RPMI7951 (cell line): ENCODE measurements around the gene ZYG11A. TPM values are rescaled to one million over a fixed set of nuclear protein-coding genes. Genes with fewer than 3 reads are reported as not detected.

Experiments
- DNase-seq: peaks from one replicate; pipeline ENCODE4 v3.0.0-alpha.2; 2012; ENCODE audit warnings: low read depth
- total RNA-seq: library from RNA; depleted of rRNA; stranded (reverse); fragments of >200 nt; shearing (Covaris generic); gene quantifications from 2 replicates; pipeline ENCODE4 v1.2.3, GENCODE V29; 2014

ZYG11A gene
- total RNA-seq, 1 experiment from 2014 or later, result 0.96 TPM

DNA sequence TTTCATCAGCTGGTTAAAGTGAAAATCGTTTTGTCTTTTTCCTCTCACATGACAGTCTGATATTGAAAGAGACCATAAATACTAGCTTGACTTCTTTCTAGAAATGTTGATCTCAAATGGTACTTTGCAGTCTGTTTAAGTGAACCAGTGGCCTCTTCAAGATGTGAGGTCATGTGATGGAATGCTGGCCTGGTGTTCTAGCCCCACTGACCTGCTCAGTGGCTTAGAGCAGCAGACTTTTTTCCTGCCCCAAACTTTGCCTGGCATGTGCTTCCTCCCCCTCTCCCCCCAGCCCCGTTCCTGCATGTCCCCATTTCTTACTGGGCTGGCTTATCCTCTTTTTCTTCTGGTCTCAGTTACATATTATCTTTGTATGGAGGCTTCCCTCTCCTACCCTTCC, 34.3 kb downstream of the ZYG11A start:
- DNase-seq, result no peak

DNA sequence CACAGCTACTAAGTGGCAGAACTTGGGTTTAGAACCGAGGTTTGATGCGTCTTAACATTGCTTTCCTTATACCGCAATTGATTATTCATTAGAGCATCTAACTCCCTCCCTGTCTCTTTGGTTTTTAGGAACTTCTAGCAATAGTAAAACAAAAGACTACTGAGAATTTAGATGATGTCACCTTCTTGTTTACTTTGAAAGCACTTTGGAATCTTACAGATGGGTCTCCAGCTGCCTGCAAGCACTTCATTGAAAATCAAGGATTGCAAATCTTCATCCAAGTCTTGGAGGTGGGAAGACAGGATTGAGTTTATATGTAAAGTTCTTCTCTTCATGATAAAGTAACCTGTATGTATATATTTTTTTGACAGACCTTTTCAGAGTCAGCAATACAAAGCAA, 35.0 kb downstream of the ZYG11A start:
- DNase-seq, result no peak

DNA sequence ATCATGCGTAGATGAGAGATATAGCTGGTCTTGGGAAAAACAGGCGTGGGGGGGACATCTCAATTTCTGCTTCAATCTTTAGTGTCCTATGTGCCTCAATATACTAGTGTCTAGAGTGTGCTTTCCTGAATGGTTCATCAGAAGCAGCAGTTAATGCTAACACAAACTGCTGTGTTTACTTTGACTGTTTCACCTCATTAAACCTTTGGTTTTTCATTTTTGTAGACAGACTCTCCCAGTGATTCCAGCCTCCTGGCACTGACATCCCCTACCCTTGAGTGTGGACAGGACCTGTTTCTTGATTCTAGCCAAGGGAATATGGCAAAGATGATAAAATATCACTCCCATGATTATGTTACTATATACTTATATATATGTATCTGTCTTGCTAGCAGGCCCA, 37.6 kb downstream of the ZYG11A start:
- DNase-seq, result no peak

DNA sequence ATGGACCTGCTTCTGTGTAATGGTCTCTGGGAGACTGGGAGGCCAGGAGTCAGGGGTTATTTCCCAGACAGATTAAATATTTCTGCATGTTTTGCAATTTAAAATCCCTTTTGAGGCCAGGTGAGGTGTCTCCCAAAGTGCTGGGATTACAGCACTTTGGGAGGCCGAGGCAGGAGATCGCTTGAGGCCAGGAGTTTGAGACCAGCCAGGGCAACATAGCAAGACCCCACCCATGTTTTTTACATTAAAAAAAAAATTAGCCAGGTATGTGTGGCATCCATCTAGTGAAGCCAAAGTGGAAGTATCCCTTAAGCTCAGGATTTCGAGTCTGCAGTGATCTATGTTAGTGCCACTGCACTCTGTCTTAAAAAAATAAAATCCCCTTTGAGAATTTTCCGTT, 44.9 kb downstream of the ZYG11A start:
- no peak for DNase-seq

DNA sequence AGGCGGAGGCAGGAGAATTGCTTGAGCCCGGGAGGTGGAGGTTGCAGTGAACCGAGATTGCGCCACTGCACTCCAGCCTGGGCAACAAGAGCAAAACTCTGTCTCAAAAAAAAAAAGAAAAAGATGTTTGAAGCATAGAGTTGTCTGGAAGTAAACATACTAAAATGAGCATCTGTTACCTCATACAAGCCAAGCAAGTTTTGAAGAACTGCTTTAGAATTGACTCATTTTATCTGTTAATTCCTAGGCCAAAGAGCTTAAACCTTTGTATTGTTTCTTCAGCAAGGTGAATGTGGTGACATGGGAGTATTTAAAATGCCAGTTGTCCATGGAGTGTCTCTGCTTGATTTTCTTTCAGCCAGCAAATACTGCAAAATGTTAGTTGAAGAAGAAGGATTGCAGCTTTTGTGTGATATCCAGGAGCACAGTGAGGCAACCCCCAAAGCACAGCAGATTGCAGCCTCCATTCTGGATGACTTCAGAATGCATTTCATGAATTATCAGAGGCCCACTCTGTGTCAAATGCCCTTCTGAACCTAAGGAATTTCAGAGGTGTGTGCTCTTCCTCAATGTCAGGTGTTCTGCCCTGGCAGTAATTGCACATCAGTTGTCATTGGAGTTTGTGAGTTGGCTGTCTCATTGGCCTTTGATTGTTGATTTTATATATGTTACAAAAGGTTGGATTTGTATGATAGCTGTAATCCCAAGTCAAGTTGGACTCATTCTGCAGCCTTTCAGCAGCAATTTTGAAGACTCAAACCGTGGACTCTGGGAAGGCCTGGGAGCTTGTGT, 50.1 kb downstream of the ZYG11A start:
- no peak for DNase-seq

DNA sequence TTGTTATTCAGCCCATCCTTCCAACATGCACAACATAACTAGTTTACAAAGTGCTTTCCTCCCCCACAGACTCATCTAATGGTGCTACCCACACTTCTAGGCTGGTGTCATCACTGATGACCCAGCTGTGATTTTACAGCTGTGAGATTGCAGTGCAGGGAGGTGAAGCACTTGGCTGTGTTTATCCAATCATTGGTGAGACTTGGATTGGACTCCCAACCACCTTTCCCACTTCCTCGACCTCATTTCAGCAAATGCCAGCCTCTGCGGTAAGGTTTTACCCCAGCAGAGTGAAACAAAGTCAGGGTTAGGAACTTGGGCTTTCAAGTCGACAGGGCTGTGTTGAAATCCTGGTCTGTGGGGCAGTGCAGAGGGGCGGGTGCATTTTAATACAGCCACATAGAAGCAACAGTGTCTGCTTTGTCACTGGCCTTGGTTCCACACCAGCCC, 56.9 kb downstream of the ZYG11A start:
- DNase-seq, result no peak

DNA sequence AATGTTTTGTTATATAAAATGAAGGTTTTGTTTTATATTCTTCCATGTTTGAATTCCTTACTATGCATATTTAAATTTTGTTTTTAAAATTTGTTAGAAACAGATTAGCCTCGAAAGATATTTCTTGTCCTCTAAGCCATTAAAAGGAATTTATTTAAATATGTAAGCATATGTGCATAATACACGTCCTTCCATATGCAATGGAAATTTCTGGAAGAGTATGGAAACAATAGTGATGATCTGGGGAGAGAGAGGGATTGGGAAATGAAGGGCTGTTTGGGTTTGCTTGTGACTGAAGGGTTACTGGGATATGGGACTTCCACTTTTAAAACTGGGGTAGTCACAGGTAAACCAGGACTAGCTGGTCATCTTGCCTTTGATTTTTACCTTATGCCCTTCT, 57.8 kb downstream of the ZYG11A start:
- DNase-seq, result no peak

DNA sequence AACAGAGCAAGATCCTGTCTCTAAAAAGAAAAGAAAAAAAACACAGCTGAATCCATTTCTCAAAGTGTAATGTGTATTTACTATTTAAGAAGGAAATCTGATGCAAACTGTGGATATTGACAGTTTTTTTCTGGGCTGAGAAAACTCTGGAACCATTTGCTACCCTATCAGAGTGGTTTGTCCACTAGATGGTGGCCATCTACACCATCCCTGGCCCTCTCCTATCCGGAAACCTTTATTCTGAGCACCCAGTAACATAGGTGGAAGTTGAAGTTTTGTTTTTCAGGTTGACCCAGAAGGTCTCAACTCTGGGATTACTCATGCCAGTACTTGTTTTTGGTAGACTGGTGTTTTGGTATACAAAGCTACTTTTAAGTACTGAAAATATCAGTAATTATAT, 58.8 kb downstream of the ZYG11A start:
- no peak for DNase-seq

DNA sequence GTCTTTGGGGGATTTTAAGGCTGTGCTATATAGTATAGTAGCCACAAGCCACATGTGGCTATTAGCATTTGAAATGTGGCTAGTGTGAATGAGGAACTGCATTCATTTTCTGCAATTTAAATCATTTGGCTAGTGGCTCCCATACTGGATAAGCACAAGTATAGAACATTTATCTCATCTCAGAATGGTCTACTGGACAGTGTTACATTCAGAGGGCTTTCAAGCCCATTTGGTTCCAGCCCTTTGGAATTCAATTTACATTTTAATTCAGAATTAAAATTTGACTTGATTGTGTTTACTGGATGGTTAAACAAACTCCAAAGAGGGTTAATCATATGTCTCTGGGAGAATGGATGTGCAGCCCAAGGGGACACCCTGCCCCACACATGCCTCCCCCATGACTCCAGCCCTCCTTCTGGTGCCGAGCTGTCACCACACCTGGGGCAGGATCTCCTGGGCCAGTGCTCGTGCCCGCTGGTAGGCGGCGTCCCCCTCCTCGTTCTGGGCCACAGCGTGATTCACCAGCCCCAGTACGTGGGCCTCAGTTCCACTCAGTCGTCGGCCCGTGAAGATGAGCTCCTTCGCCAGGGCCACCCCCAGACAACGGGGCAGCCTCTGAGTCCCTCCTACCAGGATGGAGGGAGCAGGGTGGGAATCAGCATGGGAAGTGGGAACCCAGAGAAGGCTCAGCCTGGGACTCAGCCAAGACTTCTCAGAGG, 61.8 kb downstream of the ZYG11A start:
- no peak for DNase-seq

DNA sequence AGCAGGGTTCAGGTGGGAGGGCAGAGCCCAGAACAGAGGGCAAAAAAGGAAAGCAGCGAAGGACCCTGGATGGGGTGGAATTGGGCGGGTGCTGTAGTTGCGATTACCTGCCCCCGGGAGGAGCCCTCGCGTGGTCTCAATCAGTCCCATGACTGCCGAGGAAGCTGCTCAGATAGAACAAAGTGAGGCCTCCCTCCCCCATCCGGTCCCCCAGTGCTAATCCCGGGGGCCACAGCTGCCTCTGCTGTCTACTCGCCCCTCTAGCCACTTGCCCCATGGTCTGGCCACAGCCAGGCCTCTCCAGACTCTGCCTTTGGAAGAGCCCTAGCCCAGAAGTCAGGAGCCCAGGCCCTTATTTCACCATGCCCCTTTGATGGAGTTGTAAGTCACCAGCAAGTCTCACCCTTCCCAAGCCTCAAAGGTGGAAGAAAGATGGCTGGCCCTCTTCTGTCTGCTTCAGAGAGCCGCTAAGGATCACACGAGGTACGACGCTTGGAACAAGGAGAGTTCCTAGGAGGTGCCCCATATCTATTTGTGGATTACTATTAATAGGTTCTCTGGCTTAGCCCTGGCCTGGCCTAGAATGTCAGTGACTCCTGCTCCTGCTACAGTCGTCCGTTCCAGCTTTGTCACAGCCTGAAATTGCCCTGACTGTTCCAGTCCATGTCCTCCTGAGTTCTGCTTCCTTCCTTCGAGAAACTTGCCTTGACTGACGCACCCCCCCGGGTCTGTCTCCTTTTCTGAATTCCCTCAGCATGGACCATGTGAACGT, 62.6 kb downstream of the ZYG11A start:
- DNase-seq, result no peak

DNA sequence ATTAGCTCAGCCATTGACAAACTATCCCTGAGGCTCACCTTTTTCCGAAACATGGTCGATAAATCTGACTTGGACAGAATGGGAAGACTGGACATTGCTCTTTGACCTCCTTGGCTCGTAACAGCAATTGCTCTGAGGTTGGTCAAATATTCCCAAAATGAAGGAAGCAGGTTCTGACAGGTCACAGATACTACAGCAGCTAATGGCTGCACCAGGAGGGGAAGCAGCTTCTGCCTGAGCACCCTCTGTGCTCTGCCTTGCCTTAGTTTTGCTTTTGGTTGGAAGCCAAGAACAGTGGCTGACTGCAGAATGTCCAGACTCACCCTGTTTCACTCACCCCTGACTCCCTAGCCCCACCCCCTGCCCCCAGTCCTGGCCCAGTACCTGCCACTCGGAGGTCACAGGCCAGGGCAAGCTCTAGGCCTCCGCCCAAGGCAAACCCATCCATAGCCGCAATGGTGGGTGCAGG, 63.6 kb downstream of the ZYG11A start:
- no peak for DNase-seq

DNA sequence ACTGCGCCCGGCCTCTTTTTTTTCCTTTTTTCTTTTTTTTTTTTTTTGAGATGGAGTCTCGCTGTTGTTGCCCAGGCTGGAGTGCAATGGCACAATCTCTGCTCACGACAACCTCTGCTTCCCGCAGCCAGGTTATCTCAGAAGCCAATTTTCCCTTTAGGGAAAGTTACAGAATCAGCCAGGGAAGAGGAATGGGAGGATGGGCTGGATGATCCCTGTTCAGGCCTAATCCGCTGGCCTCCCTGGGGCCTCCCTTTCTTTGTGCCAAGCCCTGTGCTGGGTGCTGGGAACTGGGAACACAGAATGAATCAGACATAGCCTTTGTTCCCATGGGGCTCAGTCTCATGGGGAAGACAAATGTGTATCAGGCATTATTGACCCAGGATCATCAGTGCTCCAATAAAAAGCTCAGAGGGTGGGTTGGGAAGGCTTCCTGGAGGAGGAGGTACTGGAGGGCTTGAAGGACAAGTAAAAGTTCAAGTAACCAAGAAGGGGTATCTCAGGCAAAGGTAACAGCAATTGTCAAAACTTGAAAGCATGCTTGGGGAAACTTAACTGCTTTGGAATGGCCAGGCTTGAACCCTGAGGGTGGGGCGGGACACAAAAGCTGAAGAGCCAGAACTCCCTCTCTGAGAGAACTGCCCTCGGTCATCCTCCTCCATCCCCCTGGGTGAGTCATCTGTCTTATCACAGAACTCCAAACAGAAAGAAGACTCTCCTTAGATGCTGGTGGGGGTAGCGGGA, 64.7 kb downstream of the ZYG11A start:
- peak; percentile 15 for DNase-seq

DNA sequence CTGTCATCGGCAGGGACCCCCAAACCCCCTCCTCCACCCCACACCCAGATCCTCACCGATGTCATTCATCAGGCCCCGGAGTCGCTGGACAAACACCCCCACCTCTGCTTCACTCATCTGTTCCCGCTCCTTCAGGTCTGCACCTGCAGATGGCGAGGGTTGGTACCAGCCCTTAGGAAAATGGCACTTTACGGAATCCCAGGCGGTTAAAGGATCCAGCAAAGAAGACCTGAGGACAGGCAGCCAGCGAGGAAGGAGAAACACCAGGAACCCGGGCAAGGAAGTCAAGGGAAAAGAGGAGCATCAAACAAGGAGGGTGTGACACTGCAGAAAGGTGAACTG, 65.2 kb downstream of the ZYG11A start:
- DNase-seq, result no peak

DNA sequence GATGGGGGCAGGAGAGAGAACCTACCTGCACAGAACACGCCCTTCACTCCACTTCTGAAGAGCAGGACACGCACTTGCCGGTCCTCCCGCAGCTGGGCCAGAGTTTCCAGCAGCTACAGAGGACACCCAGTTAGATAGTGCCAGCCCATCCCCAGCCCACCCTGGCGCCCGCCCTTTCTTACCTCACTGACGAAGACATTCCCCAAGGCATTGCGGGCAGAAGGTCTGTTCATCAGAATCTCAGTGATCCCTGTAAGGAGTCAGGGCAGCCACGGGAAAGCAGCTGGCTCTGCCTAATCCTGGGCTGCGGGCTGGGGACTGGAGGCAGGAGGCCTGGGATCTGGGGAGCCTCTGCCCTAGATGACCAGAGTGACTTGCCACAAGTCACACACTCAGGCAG, 69.0 kb downstream of the ZYG11A start:
- DNase-seq, result no peak

DNA sequence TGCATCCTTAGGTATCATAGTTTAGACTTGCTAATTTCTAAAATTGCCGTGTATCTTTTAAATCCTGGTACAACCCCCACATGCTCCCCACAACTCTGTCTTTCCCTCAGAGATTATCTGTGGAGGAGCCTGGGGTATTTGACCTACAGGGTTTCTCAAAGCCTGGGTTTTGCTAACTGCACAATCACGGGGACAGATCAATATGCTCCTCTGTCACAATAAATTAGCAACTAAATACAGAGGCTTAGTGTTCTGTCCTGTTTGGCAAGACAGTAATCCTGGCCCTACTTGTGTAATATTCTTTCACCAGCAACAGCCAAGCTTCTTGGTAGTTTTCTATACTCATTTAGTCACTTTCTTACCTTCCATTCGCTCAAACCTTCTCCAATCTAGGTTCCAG, 70.5 kb downstream of the ZYG11A start:
- DNase-seq, result no peak

DNA sequence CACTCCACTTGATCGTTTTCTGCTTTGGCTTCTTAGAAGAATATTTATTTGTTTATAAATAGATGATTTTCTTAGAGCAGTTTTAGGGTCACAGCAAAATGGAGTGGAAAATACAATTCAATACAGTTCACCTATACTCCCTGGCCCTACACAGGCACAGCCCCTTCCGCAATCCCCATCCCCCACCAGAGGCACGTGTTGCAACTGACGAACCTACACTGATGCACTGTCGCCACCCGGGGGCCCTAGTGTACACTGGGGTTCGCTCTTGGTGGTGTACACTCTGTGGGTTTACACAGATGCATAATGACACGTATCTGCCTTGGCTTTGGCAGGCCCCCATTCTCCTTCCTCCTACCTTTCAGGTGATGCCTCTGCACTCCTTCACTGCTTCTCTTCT, 71.0 kb downstream of the ZYG11A start:
- no peak for DNase-seq

DNA sequence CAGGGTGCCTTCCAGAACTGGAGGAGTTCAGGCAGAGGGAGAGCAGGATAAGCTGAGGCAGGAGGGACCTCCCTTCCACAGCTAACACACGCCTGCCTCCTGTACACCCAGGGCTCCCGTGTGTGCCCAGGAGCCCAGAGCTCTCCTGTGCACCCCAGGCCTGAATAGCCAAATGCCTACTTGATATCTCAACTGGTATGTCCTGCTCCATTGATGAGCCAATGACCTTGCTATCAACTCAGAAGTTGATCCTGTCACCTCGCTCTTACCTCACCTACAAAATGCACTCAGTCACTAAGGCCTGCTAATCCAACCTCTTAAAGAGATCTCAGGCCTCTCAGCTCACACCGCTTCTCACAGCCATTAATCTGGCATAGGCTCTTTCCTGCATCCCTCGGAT, 71.9 kb downstream of the ZYG11A start:
- DNase-seq, result no peak

DNA sequence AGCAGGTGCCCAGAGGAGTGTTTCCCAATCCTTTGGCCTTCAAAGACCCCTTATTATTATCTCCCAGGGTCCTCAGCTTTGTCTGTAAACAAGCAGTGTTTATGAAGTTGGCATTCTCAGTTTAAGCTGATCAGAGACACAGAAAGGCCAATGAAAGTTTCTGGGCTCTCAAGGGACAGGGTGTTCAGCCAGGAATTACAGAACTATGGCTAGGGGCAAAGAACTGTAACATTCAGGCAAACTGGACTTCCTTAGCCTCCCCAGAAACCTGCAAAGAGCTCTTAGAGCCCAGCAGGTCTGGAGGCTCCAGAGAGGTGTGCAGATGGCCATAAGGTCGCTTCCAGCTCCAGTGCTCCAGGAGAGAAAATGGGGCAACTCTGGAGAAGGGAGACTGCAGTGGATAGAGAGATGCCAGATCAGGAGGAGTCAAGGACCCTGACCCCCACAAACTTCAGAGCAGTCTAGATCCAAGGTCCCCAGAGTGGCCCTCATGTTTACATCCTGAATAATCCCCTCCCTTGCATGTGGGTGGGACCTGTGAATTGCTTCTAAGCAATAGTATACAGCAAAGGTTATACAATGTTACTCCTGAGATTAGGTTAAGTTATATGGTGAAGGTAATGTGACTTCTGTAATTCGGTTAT, 72.8 kb downstream of the ZYG11A start:
- DNase-seq, result no peak

DNA sequence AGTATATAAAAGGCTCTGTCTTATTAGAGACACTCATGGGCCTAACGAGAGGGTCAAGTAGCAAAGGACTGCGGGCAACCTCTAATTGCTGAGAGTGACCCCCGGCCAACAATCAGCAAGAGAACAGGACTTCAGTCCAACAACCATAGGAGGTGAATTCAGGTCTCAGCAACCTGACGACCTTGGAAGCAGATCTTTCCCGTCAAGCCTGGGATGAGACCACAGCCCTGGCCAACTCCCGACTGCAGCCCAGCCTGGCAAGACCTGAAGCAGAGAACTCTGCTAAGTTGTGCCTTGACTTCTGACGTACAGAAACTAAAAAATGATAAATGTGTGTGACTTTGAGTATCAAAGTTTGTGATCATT, 73.3 kb downstream of the ZYG11A start:
- no peak for DNase-seq

DNA sequence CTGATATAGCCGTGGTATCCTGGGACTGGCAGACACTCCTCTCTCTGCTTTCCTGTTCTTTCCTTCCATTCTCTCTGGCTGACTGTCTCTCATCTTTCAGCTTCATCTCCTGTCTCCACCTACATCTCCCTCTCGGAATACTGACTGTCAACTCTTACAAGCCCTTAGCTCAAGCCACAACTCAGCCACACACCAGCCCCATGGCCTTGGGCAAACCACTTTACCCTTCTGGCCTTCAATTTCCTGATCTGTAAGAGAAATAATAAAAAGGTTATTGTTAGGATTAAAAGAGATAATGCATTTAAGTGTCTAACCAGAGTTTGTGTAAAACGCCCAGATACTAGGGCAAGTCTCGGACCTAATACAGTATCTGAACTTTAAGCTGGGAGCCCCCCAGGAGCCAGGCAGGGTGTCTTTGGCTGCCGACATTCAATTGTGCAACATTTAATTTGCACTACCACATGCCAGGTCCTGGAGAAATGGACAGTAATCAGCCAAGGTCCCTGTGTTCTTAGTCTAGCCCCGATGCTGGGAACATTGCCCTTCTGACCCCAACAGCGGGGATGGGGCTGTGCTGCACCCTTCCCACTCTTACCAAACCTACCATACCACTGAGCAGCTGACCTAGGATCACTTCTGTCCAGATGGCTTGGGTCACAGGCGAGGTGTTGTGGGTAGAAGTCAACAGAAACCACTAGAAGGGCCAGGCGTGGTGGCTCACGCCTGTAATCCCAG, 73.8 kb downstream of the ZYG11A start:
- DNase-seq, result no peak

DNA sequence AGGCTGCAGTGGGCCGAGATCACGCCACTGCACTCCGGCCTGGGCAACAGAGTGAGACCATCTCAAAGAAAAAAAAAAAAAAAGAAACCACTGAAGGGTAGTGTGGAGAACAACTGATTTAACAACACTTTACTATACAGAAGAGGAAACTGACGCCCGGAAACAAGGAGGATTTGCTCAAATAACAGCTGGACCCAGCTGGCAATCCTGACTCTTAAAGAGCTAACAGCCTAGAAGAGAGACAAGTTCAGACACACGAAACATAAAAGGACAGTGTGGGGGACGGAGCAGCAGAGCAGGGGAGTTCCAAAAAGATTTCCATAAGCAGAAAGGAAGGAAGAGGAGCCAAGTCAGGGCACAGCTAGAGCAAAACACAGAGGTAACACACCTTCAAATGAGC, 74.6 kb downstream of the ZYG11A start:
- no peak for DNase-seq
